LNCaP clone FGC (cell line): ENCODE results near the gene ZFHX3.

ENCODE experiments used
- DNase-seq: peaks from one replicate; pipeline ENCODE4 v3.0.0-alpha.2; 2011; ENCODE audit warnings: low read depth
- H3K4me3 ChIP-seq: 2 replicates; pipeline ENCODE4 v1.5.1; 2011; ENCODE audit warnings: mild to moderate bottlenecking, low read depth, low read length, control low read depth
- TF ChIP-seq, protein P1 (sequence below): IDR thresholded peaks from 2 replicates; pipeline ENCODE4 v1.5.1; 2012; ENCODE audit warnings: mild to moderate bottlenecking; ENCODE audit not compliant: control insufficient read depth, insufficient read depth; ENCODE audit errors: extremely low read depth

ZFHX3 gene

GRCh38 chr16:73047536-73048291 lies at the start of gene ZFHX3:
ZFHX3 (minus strand) TSS chr16:73048128; CDS start chr16:72960145, 87,983 bp downstream.
- peak within 1 kb of the TSS; percentile 64 for H3K4me3 ChIP-seq
- TF ChIP-seq, protein P1, sequence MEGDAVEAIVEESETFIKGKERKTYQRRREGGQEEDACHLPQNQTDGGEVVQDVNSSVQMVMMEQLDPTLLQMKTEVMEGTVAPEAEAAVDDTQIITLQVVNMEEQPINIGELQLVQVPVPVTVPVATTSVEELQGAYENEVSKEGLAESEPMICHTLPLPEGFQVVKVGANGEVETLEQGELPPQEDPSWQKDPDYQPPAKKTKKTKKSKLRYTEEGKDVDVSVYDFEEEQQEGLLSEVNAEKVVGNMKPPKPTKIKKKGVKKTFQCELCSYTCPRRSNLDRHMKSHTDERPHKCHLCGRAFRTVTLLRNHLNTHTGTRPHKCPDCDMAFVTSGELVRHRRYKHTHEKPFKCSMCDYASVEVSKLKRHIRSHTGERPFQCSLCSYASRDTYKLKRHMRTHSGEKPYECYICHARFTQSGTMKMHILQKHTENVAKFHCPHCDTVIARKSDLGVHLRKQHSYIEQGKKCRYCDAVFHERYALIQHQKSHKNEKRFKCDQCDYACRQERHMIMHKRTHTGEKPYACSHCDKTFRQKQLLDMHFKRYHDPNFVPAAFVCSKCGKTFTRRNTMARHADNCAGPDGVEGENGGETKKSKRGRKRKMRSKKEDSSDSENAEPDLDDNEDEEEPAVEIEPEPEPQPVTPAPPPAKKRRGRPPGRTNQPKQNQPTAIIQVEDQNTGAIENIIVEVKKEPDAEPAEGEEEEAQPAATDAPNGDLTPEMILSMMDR, result peak; percentile 36
- DNase-seq, result peak; percentile 85

GRCh38 chr16:73096510-73096909 lies 48.6 kb upstream of the ZFHX3 start:
- H3K4me3 ChIP-seq, result no peak overlapping the region
- TF ChIP-seq, protein P1, result no peak
- DNase-seq, result no peak

GRCh38 chr16:73095885-73096421 lies 48.0 kb upstream of the ZFHX3 start:
- TF ChIP-seq, protein P1, result no peak
- H3K4me3 ChIP-seq, result no peak overlapping the region
- no peak for DNase-seq

DNA sequence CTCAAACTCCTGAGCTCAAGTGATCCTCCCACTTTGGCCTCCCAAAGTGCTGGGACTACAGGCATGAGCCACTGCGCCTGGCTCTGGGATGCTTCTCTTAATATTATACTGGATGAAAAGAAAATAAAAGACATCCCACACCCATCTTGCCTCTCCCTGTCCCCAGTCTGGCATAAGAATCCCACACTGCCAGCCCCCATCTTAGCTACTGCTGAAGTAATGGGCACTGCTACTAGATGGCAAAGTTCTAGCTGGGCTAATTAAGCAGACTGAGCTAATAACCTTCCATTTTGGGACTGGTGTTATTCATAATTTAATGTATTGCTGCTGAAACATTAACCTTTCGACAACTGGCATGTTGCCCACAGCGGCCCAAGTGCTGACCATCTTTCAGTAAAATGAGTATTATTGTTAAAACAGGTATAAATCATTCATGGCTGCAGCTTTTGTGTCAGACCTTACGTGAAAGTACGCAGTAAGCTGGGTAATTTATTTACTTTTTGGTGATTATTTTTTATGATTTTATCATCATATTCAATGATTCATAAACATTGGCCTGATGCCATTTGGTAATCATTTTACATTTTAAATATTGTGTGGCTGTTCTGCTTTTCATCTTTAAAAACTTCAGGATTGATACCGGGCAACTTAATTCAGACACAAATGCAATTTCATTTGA lies 47.4 kb upstream of the ZFHX3 start:
- H3K4me3 ChIP-seq, result no peak overlapping the region
- DNase-seq, result no peak
- TF ChIP-seq, protein P1, result no peak

DNA sequence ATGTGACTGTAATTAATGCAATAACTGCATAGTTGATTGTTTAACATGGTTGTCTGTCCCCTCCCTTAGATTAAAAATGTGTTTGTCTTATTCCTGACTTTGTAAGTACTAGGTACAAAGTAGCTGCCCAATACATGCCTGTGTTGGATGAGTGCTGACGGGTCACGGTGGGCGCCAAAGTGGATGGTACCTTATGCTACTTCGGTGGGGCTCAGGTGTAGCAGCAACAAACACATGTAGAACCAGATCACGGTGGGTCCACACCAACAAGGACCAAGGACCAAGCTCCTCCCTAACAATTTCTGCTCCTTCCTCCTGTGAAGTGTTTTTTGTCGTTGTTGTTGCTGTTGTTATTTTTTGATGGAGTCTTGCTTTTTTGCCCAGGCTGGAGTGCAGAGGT lies 46.4 kb upstream of the ZFHX3 start:
- TF ChIP-seq, protein P1, result no peak
- no peak overlapping the region for H3K4me3 ChIP-seq
- no peak for DNase-seq

GRCh38 chr16:73093146-73094144 lies 45.5 kb upstream of the ZFHX3 start:
- H3K4me3 ChIP-seq, result no peak overlapping the region
- DNase-seq, result no peak
- TF ChIP-seq, protein P1, result no peak
